ENCODE data around the gene FRMPD4.

DNA sequence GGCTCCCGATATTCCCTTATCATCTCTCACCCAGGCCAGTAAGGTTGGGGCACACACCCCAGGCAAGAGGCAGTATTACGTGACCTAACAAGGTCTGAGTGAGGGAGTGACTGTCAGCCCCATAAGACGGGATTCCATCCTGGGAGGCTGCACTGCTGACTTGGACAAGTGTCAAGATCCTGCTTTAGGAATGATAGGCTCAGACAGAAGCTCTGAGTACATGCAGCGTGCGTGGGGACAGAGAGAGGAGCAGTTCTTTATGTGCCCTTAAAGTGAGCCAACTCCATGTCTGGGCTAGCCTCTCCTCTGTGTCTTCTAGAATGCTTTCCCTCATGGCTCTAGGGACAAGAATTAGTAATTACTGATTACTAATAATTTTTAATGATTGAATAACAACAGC, 510.7 kb downstream of the FRMPD4 start:
- TF ChIP-seq GATA2 (IDR thresholded peaks at IDR 0.05; ENCODE audit: low read depth, low read length), result no peak
- TF ChIP-seq GATA3 (IDR thresholded peaks at IDR 0.05; ENCODE audit: low read depth, low read length), result no peak

Measured in SH-SY5Y (cell line).